IPS-NIHi11 (cell line): ENCODE results near the gene TRAPPC2L.

Experiments
- DNase-seq: peaks from one replicate; pipeline ENCODE4 v3.0.0; 2012; ENCODE audit warnings: mixed read lengths, low spot score

TRAPPC2L gene

GRCh38 chr16:88861359-88861758 lies 4.4 kb downstream of the TRAPPC2L start:
- DNase-seq, result no peak

- DNase-seq, result no peak
Observed at GRCh38 chr16:88862968-88863367, 6.0 kb downstream of the TRAPPC2L start.

- DNase-seq, result no peak
Observed at GRCh38 chr16:88863426-88863825, 6.5 kb downstream of the TRAPPC2L start.

- DNase-seq, result no peak
Observed at GRCh38 chr16:88864099-88864498, 7.2 kb downstream of the TRAPPC2L start.

- DNase-seq, result no peak
Observed at GRCh38 chr16:88864521-88864920, 7.6 kb downstream of the TRAPPC2L start.

GRCh38 chr16:88865310-88865709 lies 8.4 kb downstream of the TRAPPC2L start:
- no peak for DNase-seq

GRCh38 chr16:88865742-88866141 lies 8.8 kb downstream of the TRAPPC2L start:
- DNase-seq, result no peak

GRCh38 chr16:88866151-88866920 lies 9.4 kb downstream of the TRAPPC2L start, which contains the start of gene PABPN1L:
Gene PABPN1L, minus strand, starts transcription at chr16:88866660. Its CDS starts 54 bp downstream, at chr16:88866606.
- no peak for DNase-seq

- DNase-seq, result no peak
Observed at GRCh38 chr16:88867581-88868246, 10.8 kb downstream of the TRAPPC2L start.

GRCh38 chr16:88868974-88869672 lies 12.2 kb downstream of the TRAPPC2L start:
- DNase-seq, result no peak

- no peak for DNase-seq
Observed at GRCh38 chr16:88869673-88869980, 12.7 kb downstream of the TRAPPC2L start.

GRCh38 chr16:88870608-88871348 lies 13.9 kb downstream of the TRAPPC2L start:
- DNase-seq, result no peak

- DNase-seq, result no peak
Observed at GRCh38 chr16:88871349-88871702, 14.4 kb downstream of the TRAPPC2L start.

GRCh38 chr16:88871730-88872416 lies 14.9 kb downstream of the TRAPPC2L start:
- no peak for DNase-seq

- no peak for DNase-seq
Observed at GRCh38 chr16:88872650-88873331, 15.9 kb downstream of the TRAPPC2L start.

GRCh38 chr16:88874938-88875599 lies 18.1 kb downstream of the TRAPPC2L start:
- no peak for DNase-seq

GRCh38 chr16:88875703-88876234 lies 18.8 kb downstream of the TRAPPC2L start:
- no peak for DNase-seq

- DNase-seq, result no peak
Observed at GRCh38 chr16:88876942-88877526, 20.1 kb downstream of the TRAPPC2L start.

GRCh38 chr16:88877564-88878289 lies 20.8 kb downstream of the TRAPPC2L start:
- no peak for DNase-seq
